HepG2 (cell line): ENCODE data around the gene PSMG4. TPM values are rescaled to one million over a fixed set of nuclear protein-coding genes. Genes with fewer than 3 reads are reported as not detected.

Experiments used
- HOXA3 ChIP-seq: sonication (generic); formaldehyde crosslinking; IDR thresholded peaks from 2 replicates; pipeline ENCODE4 v1.5.0; 2020; ENCODE audit warnings: missing genetic modification reagents
- HOXA5 ChIP-seq: sonication (generic); formaldehyde crosslinking; IDR thresholded peaks from 2 replicates; pipeline ENCODE4 v1.4.0; 2020; ENCODE audit warnings: missing genetic modification reagents
- KDM4B ChIP-seq: sonication (generic); formaldehyde crosslinking; IDR thresholded peaks from 2 replicates; pipeline ENCODE4 v1.4.0; 2020; ENCODE audit warnings: missing genetic modification reagents
- MAZ ChIP-seq, 2 experiments: sonication (generic) in 1 of 2; formaldehyde crosslinking in 1 of 2; IDR thresholded peaks; 2 replicates each; pipeline versions ENCODE4 v1.5.0 to v1.6.1; 2012 to 2020; ENCODE audit warnings: low read depth in 2 of 2, mild to moderate bottlenecking in 2 of 2, borderline replicate concordance in 1 of 2, improper control_type of control experiment in 1 of 2, low read length in 1 of 2, missing genetic modification reagents in 1 of 2, moderate library complexity in 1 of 2
- MXI1 ChIP-seq: IDR thresholded peaks from 3 replicates; pipeline ENCODE4 v1.6.1; 2012; ENCODE audit warnings: low read depth, low read length, inconsistent platforms, borderline replicate concordance
- NFIB ChIP-seq: sonication (generic); formaldehyde crosslinking; IDR thresholded peaks from 2 replicates; pipeline ENCODE4 v1.9.0; 2021; ENCODE audit warnings: missing genetic modification reagents, mild to moderate bottlenecking, borderline replicate concordance
- NFIC ChIP-seq: IDR thresholded peaks from 2 replicates; pipeline ENCODE4 v1.6.1; 2012; ENCODE audit warnings: mild to moderate bottlenecking, low read length, inconsistent platforms
- NFYC ChIP-seq: IDR thresholded peaks from 2 replicates; pipeline ENCODE4 v1.6.1; 2016; ENCODE audit warnings: missing genetic modification reagents, missing compliant biosample characterization
- RAD21 ChIP-seq: fragments of 450-650 bp; formaldehyde crosslinking; IDR thresholded peaks from 2 replicates; pipeline ENCODE4 v1.5.0; 2020; ENCODE audit warnings: mild to moderate bottlenecking
- SALL1 ChIP-seq: sonication (generic); formaldehyde crosslinking; IDR thresholded peaks from 2 replicates; pipeline ENCODE4 v1.8.0; 2022; ENCODE audit warnings: mild to moderate bottlenecking, missing genetic modification reagents
- SMC3 ChIP-seq: IDR thresholded peaks from 2 replicates; pipeline ENCODE4 v1.6.1; 2011; ENCODE audit warnings: low read length, improper control_type of control experiment
- SRSF9 ChIP-seq: fragments of 200-400 bp; formaldehyde crosslinking; IDR thresholded peaks from 2 replicates; pipeline ENCODE4 v1.6.1; 2018; ENCODE audit warnings: borderline replicate concordance, mild to moderate bottlenecking, low read depth, low read length; ENCODE audit not compliant: insufficient read depth, poor library complexity, severe bottlenecking
- STAG1 ChIP-seq: sonication (generic); formaldehyde crosslinking; IDR thresholded peaks from 2 replicates; pipeline ENCODE4 v1.4.0; 2020; ENCODE audit warnings: missing genetic modification reagents
- TAF1 ChIP-seq: sonication (generic); formaldehyde crosslinking; IDR thresholded peaks from 2 replicates; pipeline ENCODE4 v1.4.0; 2020; ENCODE audit warnings: missing genetic modification reagents
- WIZ ChIP-seq: sonication (generic); formaldehyde crosslinking; IDR thresholded peaks from 2 replicates; pipeline ENCODE4 v1.5.1; 2020; ENCODE audit warnings: mild to moderate bottlenecking, missing genetic modification reagents
- ZMYM4 ChIP-seq: sonication (generic); formaldehyde crosslinking; IDR thresholded peaks from 2 replicates; pipeline ENCODE4 v1.8.1; 2023; ENCODE audit warnings: mild to moderate bottlenecking, missing genetic modification reagents
- ZNF10 ChIP-seq: sonication (generic); formaldehyde crosslinking; IDR thresholded peaks from 2 replicates; pipeline ENCODE4 v1.4.0; 2020; ENCODE audit warnings: mild to moderate bottlenecking, low read depth, missing genetic modification reagents, borderline replicate concordance
- ZNF263 ChIP-seq: sonication (generic); formaldehyde crosslinking; IDR thresholded peaks from 2 replicates; pipeline ENCODE4 v1.4.0; 2020; ENCODE audit warnings: missing genetic modification reagents
- ZNF432 ChIP-seq: sonication (generic); formaldehyde crosslinking; IDR thresholded peaks from 2 replicates; pipeline ENCODE4 v1.5.0; 2020; ENCODE audit warnings: missing genetic modification reagents, mild to moderate bottlenecking, borderline replicate concordance
- ZNF660 ChIP-seq: sonication (generic); formaldehyde crosslinking; IDR thresholded peaks from 2 replicates; pipeline ENCODE4 v1.5.1; 2020; ENCODE audit warnings: mild to moderate bottlenecking, low read depth, missing genetic modification reagents, borderline replicate concordance
- polyA plus RNA-seq, 8 experiments: library from polyadenylated mRNA; depleted of rRNA in 3 of 8; stranded (reverse) in 7 of 8; unstranded in 1 of 8; fragments of >200 nt; fragmentation: Illumina TruSeq in 4 of 8; extraction: Trizol in 4 of 8; gene quantifications; 2 replicates each; pipeline versions ENCODE4 v1.2.1 to v1.2.3, GENCODE V29; 2011 to 2016; ENCODE audit warnings: low read depth in 4 of 8, missing spikeins in 1 of 8, mixed read lengths in 1 of 8; ENCODE audit not compliant: insufficient read depth in 1 of 8
- total RNA-seq, 5 experiments: library from RNA; depleted of rRNA; stranded (reverse); fragments of >200 nt; fragmentation: Illumina TruSeq; extraction: Trizol; gene quantifications; 2 replicates each; pipeline ENCODE4 v1.2.3, GENCODE V29; 2016; ENCODE audit warnings: low read depth in 1 of 5
- TF ChIP-seq, protein P1 (sequence below): sonication (generic); formaldehyde crosslinking; IDR thresholded peaks from 2 replicates; pipeline ENCODE4 v1.4.0; 2020; ENCODE audit warnings: missing genetic modification reagents, borderline replicate concordance
- TF ChIP-seq, protein P2 (sequence below): sonication (generic); formaldehyde crosslinking; IDR thresholded peaks from 2 replicates; pipeline ENCODE4 v1.4.0; 2020; ENCODE audit warnings: mild to moderate bottlenecking, missing genetic modification reagents

PSMG4 gene
- total and polyA plus RNA-seq, 2 of the 13 experiments (the other 11 are each of a cell fraction or from before 2014, with no cell fraction given): 28.5 to 32.8 TPM

DNA sequence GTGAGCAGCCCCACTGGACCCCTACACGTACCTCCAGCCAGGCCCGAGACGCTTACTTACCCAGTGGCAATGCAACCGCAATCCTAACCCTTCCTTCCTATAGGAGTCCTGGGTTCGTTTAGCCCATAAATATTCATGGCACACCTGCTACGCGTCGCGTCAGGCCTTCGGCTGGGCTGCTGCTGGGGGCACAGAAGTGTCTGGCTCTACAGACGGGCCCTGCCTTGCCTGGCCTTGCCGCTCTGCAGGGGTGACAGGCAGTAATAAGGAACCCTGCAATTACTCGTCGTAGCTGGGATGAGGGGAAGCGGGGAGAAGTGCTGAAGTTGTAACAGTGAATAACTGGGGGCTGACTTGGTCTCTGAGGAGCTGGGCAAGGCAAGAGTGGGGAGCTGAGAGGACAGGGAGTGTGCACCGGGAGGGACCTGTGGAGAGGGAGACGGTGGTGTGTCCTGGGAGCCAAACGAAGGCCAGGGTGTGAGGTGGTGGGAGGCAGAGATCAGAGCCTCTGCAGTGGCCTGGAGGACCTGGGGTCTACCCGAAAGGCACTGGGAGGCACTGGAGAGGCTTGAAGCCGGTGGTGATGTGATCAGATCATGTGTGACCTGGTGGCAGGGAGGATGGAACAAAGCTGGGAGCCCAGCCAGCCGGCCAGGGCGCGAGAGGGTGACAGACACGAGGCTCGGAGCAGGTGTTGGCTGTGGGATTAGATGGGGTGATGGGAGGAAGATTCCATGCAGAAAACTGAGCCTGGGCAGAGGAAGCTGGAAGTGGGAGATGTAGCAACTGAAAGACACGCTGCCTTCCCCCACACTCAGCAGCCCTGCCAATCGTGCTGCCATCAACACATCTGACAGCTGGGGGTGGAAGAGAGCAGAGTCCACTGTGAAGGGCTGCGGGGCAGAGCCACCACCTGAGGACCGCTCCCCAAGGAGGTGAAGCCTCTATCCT is 36.4 kb downstream of the PSMG4 start (continued):
- no peak for TF ChIP-seq WIZ (CRISPR knock-in tag)
- peak; percentile 12; the same call in 1 of the 2 replicates for TF ChIP-seq SMC3
- no peak for TF ChIP-seq MXI1
- TF ChIP-seq NFYC (CRISPR knock-in tag): no peak
- no peak for TF ChIP-seq NFIB (CRISPR knock-in tag)
- no peak for TF ChIP-seq ZMYM4 (CRISPR knock-in tag)
- TF ChIP-seq, protein P1, sequence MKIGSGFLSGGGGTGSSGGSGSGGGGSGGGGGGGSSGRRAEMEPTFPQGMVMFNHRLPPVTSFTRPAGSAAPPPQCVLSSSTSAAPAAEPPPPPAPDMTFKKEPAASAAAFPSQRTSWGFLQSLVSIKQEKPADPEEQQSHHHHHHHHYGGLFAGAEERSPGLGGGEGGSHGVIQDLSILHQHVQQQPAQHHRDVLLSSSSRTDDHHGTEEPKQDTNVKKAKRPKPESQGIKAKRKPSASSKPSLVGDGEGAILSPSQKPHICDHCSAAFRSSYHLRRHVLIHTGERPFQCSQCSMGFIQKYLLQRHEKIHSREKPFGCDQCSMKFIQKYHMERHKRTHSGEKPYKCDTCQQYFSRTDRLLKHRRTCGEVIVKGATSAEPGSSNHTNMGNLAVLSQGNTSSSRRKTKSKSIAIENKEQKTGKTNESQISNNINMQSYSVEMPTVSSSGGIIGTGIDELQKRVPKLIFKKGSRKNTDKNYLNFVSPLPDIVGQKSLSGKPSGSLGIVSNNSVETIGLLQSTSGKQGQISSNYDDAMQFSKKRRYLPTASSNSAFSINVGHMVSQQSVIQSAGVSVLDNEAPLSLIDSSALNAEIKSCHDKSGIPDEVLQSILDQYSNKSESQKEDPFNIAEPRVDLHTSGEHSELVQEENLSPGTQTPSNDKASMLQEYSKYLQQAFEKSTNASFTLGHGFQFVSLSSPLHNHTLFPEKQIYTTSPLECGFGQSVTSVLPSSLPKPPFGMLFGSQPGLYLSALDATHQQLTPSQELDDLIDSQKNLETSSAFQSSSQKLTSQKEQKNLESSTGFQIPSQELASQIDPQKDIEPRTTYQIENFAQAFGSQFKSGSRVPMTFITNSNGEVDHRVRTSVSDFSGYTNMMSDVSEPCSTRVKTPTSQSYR (CRISPR knock-in tag): no peak
- 0 out of 2 replicates have a peak, but pooled peaks have one; percentile 8 for TF ChIP-seq MAZ (IDR thresholded peaks at IDR 0.05; ENCODE audit: borderline replicate concordance, low read depth, low read length)
- TF ChIP-seq MAZ (CRISPR knock-in tag; IDR thresholded peaks at IDR 0.05; ENCODE audit: low read depth): no peak
- no peak for TF ChIP-seq KDM4B
- TF ChIP-seq ZNF432 (CRISPR knock-in tag): no peak
- TF ChIP-seq NFIC: no peak
- TF ChIP-seq ZNF10 (CRISPR knock-in tag): no peak
- TF ChIP-seq RAD21 (CRISPR knock-in tag): peak; percentile 53; the same call in 1 of the 2 replicates
- TF ChIP-seq ZNF263: peak; percentile 62; the same call in 1 of the 2 replicates
- 0 out of 2 replicates have a peak, but pooled peaks have one; percentile 12 for TF ChIP-seq HOXA3 (CRISPR knock-in tag)
- TF ChIP-seq HOXA5 (CRISPR knock-in tag): no peak
- TF ChIP-seq STAG1: peak; percentile 76
- no peak for TF ChIP-seq SRSF9
- peak; percentile 21; the same call in 1 of the 2 replicates for TF ChIP-seq SALL1 (CRISPR knock-in tag)
- TF ChIP-seq, protein P2, sequence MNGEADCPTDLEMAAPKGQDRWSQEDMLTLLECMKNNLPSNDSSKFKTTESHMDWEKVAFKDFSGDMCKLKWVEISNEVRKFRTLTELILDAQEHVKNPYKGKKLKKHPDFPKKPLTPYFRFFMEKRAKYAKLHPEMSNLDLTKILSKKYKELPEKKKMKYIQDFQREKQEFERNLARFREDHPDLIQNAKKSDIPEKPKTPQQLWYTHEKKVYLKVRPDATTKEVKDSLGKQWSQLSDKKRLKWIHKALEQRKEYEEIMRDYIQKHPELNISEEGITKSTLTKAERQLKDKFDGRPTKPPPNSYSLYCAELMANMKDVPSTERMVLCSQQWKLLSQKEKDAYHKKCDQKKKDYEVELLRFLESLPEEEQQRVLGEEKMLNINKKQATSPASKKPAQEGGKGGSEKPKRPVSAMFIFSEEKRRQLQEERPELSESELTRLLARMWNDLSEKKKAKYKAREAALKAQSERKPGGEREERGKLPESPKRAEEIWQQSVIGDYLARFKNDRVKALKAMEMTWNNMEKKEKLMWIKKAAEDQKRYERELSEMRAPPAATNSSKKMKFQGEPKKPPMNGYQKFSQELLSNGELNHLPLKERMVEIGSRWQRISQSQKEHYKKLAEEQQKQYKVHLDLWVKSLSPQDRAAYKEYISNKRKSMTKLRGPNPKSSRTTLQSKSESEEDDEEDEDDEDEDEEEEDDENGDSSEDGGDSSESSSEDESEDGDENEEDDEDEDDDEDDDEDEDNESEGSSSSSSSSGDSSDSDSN (CRISPR knock-in tag): 0 out of 2 replicates have a peak, but pooled peaks have one; percentile 18
- TF ChIP-seq TAF1 (CRISPR knock-in tag): no peak
- TF ChIP-seq ZNF660: no peak
